SK-N-SH (cell line): Measurements from ENCODE around the gene CYFIP2. TPM values are rescaled to one million over a fixed set of nuclear protein-coding genes. Genes with fewer than 3 reads are reported as not detected.

Source experiments
- CTCF ChIA-PET: fragments of 300-600, 350-600 bp; formaldehyde crosslinking; extraction: SDS; loops from one replicate; lab custom pipeline; 2021; lab: Yijun Ruan, JAX
- POLR2A ChIA-PET: fragments of 350-600 bp; sonication (Branson Sonifier 250); formaldehyde crosslinking; extraction: SDS; loops from one replicate; lab custom pipeline; 2020; ENCODE audit warnings: antibody characterized with exemption, inconsistent platforms; lab: Yijun Ruan, JAX
- DNase-seq: peaks from one replicate; pipeline ENCODE4 v3.0.0; 2012
- H2AFZ ChIP-seq: fragments of 200-600 bp; sonication (generic); 2 replicates; pipeline ENCODE4 v1.8.1; 2016; ENCODE audit warnings: antibody characterized with exemption, mild to moderate bottlenecking, low read depth
- H3F3A ChIP-seq: fragments of 200-600 bp; sonication (generic); replicated peaks from 2 replicates; pipeline ENCODE3; 2016; ENCODE audit warnings: antibody characterized with exemption, mild to moderate bottlenecking; ENCODE audit not compliant: insufficient read depth
- H3K27ac ChIP-seq, 2 experiments: fragments of 200-500 bp in 1 of 2; fragments of 200-600 bp in 1 of 2; sonication (Bioruptor generic) in 1 of 2; sonication (generic), shearing (Covaris generic) in 1 of 2; 2 replicates each; pipeline versions ENCODE4 v1.5.1 to v1.6.1; 2014 to 2016; ENCODE audit warnings: low read depth in 2 of 2, inconsistent platforms in 1 of 2, low read length in 1 of 2, mild to moderate bottlenecking in 1 of 2, mixed read lengths in 1 of 2
- H3K27me3 ChIP-seq: fragments of 200-600 bp; sonication (generic), shearing (Covaris generic); 2 replicates; pipeline ENCODE4 v1.6.1; 2016; ENCODE audit warnings: mixed run types; ENCODE audit not compliant: insufficient read depth
- H3K36me3 ChIP-seq, 2 experiments: fragments of 200-500 bp in 1 of 2; fragments of 200-600 bp in 1 of 2; sonication (Bioruptor generic) in 1 of 2; sonication (generic) in 1 of 2; replicated peaks in 1 of 2; 2 replicates each; pipeline versions ENCODE3 to v1.5.1; 2014 to 2016; ENCODE audit warnings: low read length in 1 of 2, mild to moderate bottlenecking in 1 of 2; ENCODE audit not compliant: insufficient read depth in 2 of 2, control insufficient read depth in 1 of 2
- H3K4me1 ChIP-seq, 2 experiments: fragments of 200-500 bp in 1 of 2; fragments of 200-600 bp in 1 of 2; sonication (Bioruptor generic) in 1 of 2; sonication (generic), shearing (Covaris generic) in 1 of 2; 2 replicates each; pipeline versions ENCODE4 v1.5.1 to v1.6.1; 2014 to 2016; ENCODE audit warnings: low read depth in 1 of 2, low read length in 1 of 2, mixed run types in 1 of 2; ENCODE audit not compliant: insufficient read depth in 2 of 2, control insufficient read depth in 1 of 2
- H3K4me2 ChIP-seq: fragments of 200-600 bp; sonication (generic), shearing (Covaris generic); 2 replicates; pipeline ENCODE4 v1.6.1; 2017; ENCODE audit warnings: mixed run types
- H3K4me3 ChIP-seq, 2 experiments: fragments of 200-500 bp in 1 of 2; fragments of 200-600 bp in 1 of 2; sonication (Bioruptor generic) in 1 of 2; sonication (generic), shearing (Covaris generic) in 1 of 2; 2 replicates each; pipeline versions ENCODE4 v1.5.1 to v1.8.1; 2014 to 2016; ENCODE audit warnings: low read depth in 2 of 2, inconsistent platforms in 1 of 2, low read length in 1 of 2, mild to moderate bottlenecking in 1 of 2, mixed read lengths in 1 of 2, moderate library complexity in 1 of 2
- H3K79me2 ChIP-seq: fragments of 200-600 bp; sonication (generic); 2 replicates; pipeline ENCODE4 v1.8.1; 2017; ENCODE audit warnings: mild to moderate bottlenecking; ENCODE audit not compliant: insufficient read depth
- H3K9ac ChIP-seq: fragments of 200-600 bp; sonication (generic); 2 replicates; pipeline ENCODE4 v1.6.1; 2017; ENCODE audit warnings: mixed run types
- H3K9me2 ChIP-seq: fragments of 200-600 bp; sonication (generic); 2 replicates; pipeline ENCODE4 v1.6.1; 2017; ENCODE audit warnings: mixed run types
- H3K9me3 ChIP-seq: fragments of 200-600 bp; sonication (generic); 2 replicates; pipeline ENCODE4 v1.6.1; 2017; ENCODE audit warnings: mixed run types, mild to moderate bottlenecking, moderate library complexity
- H4K20me1 ChIP-seq: fragments of 200-600 bp; sonication (generic); 2 replicates; pipeline ENCODE4 v1.6.1; 2017; ENCODE audit warnings: mild to moderate bottlenecking, mixed run types; ENCODE audit not compliant: insufficient read depth
- ELF1 ChIP-seq: IDR thresholded peaks from 2 replicates; pipeline ENCODE4 v1.4.0; 2012
- GABPA ChIP-seq: IDR thresholded peaks from 2 replicates; pipeline ENCODE4 v1.4.0; 2012; ENCODE audit warnings: low read depth, mild to moderate bottlenecking
- JUND ChIP-seq: IDR thresholded peaks from 2 replicates; pipeline ENCODE4 v1.4.0; 2012
- MEF2A ChIP-seq: IDR thresholded peaks from 2 replicates; pipeline ENCODE4 v1.4.0; 2012; ENCODE audit warnings: low read depth, borderline replicate concordance
- NFIC ChIP-seq: IDR thresholded peaks from 2 replicates; pipeline ENCODE4 v1.4.0; 2012; ENCODE audit warnings: borderline replicate concordance
- RAD21 ChIP-seq: IDR thresholded peaks from 2 replicates; pipeline ENCODE4 v1.6.1; 2012; ENCODE audit warnings: mild to moderate bottlenecking, low read length
- RCOR1 ChIP-seq: fragments of 150-350 bp; IDR thresholded peaks from 2 replicates; pipeline ENCODE4 v1.6.1; 2017; ENCODE audit warnings: antibody characterized with exemption, low read length
- REST ChIP-seq: IDR thresholded peaks from 2 replicates; pipeline ENCODE4 v1.6.1; 2012; ENCODE audit warnings: mild to moderate bottlenecking, low read depth, low read length, moderate library complexity
- RXRA ChIP-seq: IDR thresholded peaks from 2 replicates; pipeline ENCODE4 v1.4.0; 2012; ENCODE audit warnings: low read depth, mild to moderate bottlenecking, borderline replicate concordance
- TAF1 ChIP-seq: IDR thresholded peaks from 2 replicates; pipeline ENCODE4 v1.6.1; 2012; ENCODE audit warnings: low read depth, mild to moderate bottlenecking, low read length, moderate library complexity, borderline replicate concordance
- TCF12 ChIP-seq: IDR thresholded peaks from 2 replicates; pipeline ENCODE4 v1.4.0; 2012
- TEAD4 ChIP-seq: IDR thresholded peaks from 2 replicates; pipeline ENCODE4 v1.4.0; 2012; ENCODE audit warnings: mild to moderate bottlenecking, borderline replicate concordance; ENCODE audit not compliant: insufficient read depth
- YY1 ChIP-seq: IDR thresholded peaks from 2 replicates; pipeline ENCODE4 v1.4.0; 2012; ENCODE audit warnings: low read depth, mild to moderate bottlenecking
- WGBS: methylation state at CpG from one replicate; pipeline ENCODE4 v1.1.6; 2017; ENCODE audit warnings: low lambda C conversion rate; 5-methylcytosine and 5-hydroxymethylcytosine counted together
- polyA plus RNA-seq, 3 experiments: library from polyadenylated mRNA; depleted of rRNA; stranded (reverse); fragments of >200 nt; gene quantifications; 2 replicates each; pipeline ENCODE4 v1.2.3, GENCODE V29; 2012
- TF ChIP-seq, protein P1 (sequence below): fragments of 150-350 bp; IDR thresholded peaks from 2 replicates; pipeline ENCODE4 v1.6.1; 2017; ENCODE audit warnings: antibody characterized with exemption, low read length, low read depth, borderline replicate concordance
- TF ChIP-seq, protein P2 (sequence below): fragments of 200-600 bp; sonication (generic); IDR thresholded peaks from 2 replicates; pipeline ENCODE4 v1.6.1; 2017; ENCODE audit warnings: antibody characterized with exemption, mild to moderate bottlenecking, moderate library complexity

The CYFIP2 gene
- polyA plus RNA-seq, 1 of the 3 experiments (the other 2 are of a cell fraction): 20.1 TPM

DNA sequence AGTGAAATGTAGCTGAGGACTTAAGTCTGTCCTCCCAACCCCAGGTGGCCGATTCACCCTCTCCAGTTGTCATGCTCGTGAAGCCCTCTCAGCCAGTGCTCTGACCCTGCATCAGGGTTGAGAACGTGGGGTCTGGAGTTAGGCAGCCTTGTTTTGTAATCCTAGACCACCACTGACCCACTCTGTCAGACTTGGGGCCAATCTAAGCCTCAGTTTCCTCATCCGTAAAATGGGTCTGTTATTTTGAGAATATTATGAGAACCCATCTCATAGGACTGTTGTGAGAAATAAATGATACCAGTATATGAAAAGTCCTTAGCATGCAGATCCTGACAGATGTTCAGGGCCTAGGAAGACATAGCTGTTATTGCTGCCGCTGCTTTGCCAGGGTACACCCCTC is 37.1 kb downstream of the CYFIP2 start (continued):
- TF ChIP-seq RAD21: no peak
- TF ChIP-seq MEF2A: no peak

GRCh38 chr5:157303667-157304327 is 37.9 kb downstream of the CYFIP2 start:
- H3K27ac ChIP-seq: no peak overlapping the region
- ChIA-PET CTCF (interaction anchor here (0.6 to 6.7 kb wide), 3 partner anchors 9 to 873 kb away, joined by 3 to 40 read pairs (median 6); no protein-coding TSS in a partner anchor), POLR2A (no interaction called here)
- H3K79me2 ChIP-seq: no peaks in the 10 kb centered on the region
- no peaks in the 10 kb centered on the region for H3K27me3 ChIP-seq
- H4K20me1 ChIP-seq: no peaks in the 10 kb centered on the region
- TF ChIP-seq, protein P1, sequence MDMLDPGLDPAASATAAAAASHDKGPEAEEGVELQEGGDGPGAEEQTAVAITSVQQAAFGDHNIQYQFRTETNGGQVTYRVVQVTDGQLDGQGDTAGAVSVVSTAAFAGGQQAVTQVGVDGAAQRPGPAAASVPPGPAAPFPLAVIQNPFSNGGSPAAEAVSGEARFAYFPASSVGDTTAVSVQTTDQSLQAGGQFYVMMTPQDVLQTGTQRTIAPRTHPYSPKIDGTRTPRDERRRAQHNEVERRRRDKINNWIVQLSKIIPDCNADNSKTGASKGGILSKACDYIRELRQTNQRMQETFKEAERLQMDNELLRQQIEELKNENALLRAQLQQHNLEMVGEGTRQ: no peak
- no peak for TF ChIP-seq REST
- TF ChIP-seq, protein P2, sequence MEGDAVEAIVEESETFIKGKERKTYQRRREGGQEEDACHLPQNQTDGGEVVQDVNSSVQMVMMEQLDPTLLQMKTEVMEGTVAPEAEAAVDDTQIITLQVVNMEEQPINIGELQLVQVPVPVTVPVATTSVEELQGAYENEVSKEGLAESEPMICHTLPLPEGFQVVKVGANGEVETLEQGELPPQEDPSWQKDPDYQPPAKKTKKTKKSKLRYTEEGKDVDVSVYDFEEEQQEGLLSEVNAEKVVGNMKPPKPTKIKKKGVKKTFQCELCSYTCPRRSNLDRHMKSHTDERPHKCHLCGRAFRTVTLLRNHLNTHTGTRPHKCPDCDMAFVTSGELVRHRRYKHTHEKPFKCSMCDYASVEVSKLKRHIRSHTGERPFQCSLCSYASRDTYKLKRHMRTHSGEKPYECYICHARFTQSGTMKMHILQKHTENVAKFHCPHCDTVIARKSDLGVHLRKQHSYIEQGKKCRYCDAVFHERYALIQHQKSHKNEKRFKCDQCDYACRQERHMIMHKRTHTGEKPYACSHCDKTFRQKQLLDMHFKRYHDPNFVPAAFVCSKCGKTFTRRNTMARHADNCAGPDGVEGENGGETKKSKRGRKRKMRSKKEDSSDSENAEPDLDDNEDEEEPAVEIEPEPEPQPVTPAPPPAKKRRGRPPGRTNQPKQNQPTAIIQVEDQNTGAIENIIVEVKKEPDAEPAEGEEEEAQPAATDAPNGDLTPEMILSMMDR: peak; percentile 25; the same call in 1 of the 2 replicates
- H3K9me3 ChIP-seq: no peaks in the 10 kb centered on the region
- H3K4me3 ChIP-seq: no peak overlapping the region
- no peak overlapping the region for H3K9ac ChIP-seq
- H3F3A ChIP-seq: no peaks in the 10 kb centered on the region
- WGBS: 83% methylated on average over 3 of the region's 8 CpGs
- no peak overlapping the region for H3K4me2 ChIP-seq
- peaks cover 0 to 13% of the 10 kb centered on the region in 2 experiments for H3K36me3 ChIP-seq
- DNase-seq: no peak
- H3K9me2 ChIP-seq: no peaks in the 10 kb centered on the region
- no peak overlapping the region for H2AFZ ChIP-seq
- H3K4me1 ChIP-seq: no peaks in the 10 kb centered on the region

- Histone ChIP-seq H3K9ac (no peak overlapping the region), H3K79me2 (no peaks in the 10 kb centered on the region), H3K9me3 (no peaks in the 10 kb centered on the region), H3K4me2 (no peak overlapping the region), H3K4me1 (no peaks in the 10 kb centered on the region), H4K20me1 (no peaks in the 10 kb centered on the region), H3K9me2 (no peaks in the 10 kb centered on the region), H3K27me3 (no peaks in the 10 kb centered on the region), H3F3A (no peaks in the 10 kb centered on the region), H3K36me3 (peaks cover 0 to 13% of the 10 kb centered on the region in 2 experiments), H2AFZ (no peak overlapping the region), H3K27ac (no peak overlapping the region), H3K4me3 (no peak overlapping the region)
- POLR2A ChIA-PET: no interaction called here
- WGBS: 87% methylated on average over 4 of the region's 4 CpGs
- CTCF ChIA-PET: interaction anchor here (1.6 to 6.7 kb wide), 3 partner anchors 22 to 157 kb away, joined by 5 to 40 read pairs (median 6); no protein-coding TSS in a partner anchor
- TF ChIP-seq JUND (no peak), REST (no peak), GABPA (no peak), RCOR1 (no peak), TCF12 (no peak), ELF1 (no peak), TAF1 (no peak), YY1 (no peak), TEAD4 (no peak), NFIC (no peak), RXRA (no peak)
- DNase-seq: no peak
Observed at GRCh38 chr5:157306081-157306480, 40.2 kb downstream of the CYFIP2 start.
